Neural crest cell (in vitro differentiated cells): ENCODE data around the gene RBM39. TPM values are rescaled to one million over a fixed set of nuclear protein-coding genes. Genes with fewer than 3 reads are reported as not detected.

Source experiments
- DNase-seq: peaks from one replicate; pipeline ENCODE4 v3.0.0; 2021; ENCODE audit warnings: low read depth, mixed read lengths, low spot score
- H3K27ac Mint-ChIP-seq: one replicate; pipeline ENCODE4 v1.8.0; 2021; ENCODE audit warnings: mild to moderate bottlenecking, mixed read lengths; ENCODE audit not compliant: unreplicated experiment
- H3K27me3 Mint-ChIP-seq: 2 replicates; pipeline ENCODE4 v1.8.0; 2021; ENCODE audit warnings: low read depth, mild to moderate bottlenecking, mixed read lengths
- H3K36me3 Mint-ChIP-seq: 2 replicates; pipeline ENCODE4 v1.8.0; 2021; ENCODE audit warnings: low read depth, mild to moderate bottlenecking, mixed read lengths
- H3K4me1 Mint-ChIP-seq: 2 replicates; pipeline ENCODE4 v1.8.0; 2021; ENCODE audit warnings: mixed read lengths
- H3K4me3 Mint-ChIP-seq: one replicate; pipeline ENCODE4 v1.8.0; 2021; ENCODE audit warnings: mild to moderate bottlenecking, mixed read lengths
- H3K9me3 Mint-ChIP-seq: 2 replicates; pipeline ENCODE4 v1.8.0; 2021; ENCODE audit warnings: mixed read lengths
- CTCF ChIP-seq: fragments of 200-600 bp; sonication (generic); conservative IDR thresholded peaks from 2 replicates; pipeline ENCODE4 v1.5.0; 2021; ENCODE audit warnings: antibody characterized with exemption, mild to moderate bottlenecking
- total RNA-seq: library from RNA; stranded (reverse); gene quantifications from 2 replicates; pipeline ENCODE4 v1.2.1, GENCODE V29; 2021

Gene RBM39
- total RNA-seq, 1 donor from 2014 or later: 333 TPM

- no peak for TF ChIP-seq CTCF
These were observed 10.0 kb downstream of the RBM39 start for GRCh38 chr20:35731862-35732643.

DNA sequence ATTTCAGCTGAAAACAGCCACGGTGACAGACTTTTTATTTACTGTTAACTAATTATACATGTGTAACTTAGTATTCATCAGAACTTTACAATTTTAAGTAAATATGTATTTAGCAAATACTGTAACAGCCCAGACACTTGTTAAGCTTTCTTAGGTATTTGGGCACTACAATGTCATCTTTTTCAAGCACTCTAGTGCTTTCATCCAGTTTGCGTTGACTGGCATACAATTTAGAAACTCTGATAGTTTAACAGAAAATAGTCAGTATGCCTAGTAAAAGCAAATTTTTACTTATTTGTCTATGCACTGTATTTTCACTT, 10.6 kb downstream of the RBM39 start:
- DNase-seq: no peak
- Mint-ChIP-seq H3K27ac (no peak overlapping the region), H3K4me1 (peaks cover 19% of the 10 kb centered on the region), H3K4me3 (no peak overlapping the region), H3K27me3 (peaks cover 3% of the 10 kb centered on the region), H3K36me3 (peaks cover 21% of the 10 kb centered on the region), H3K9me3 (no peaks in the 10 kb centered on the region)
- TF ChIP-seq CTCF: no peak

More at GRCh38 chr20:35731862-35732643, 10.0 kb downstream of the RBM39 start:
- no peaks in the 10 kb centered on the region for H3K9me3 Mint-ChIP-seq
- H3K4me3 Mint-ChIP-seq: peak overlapping the region; percentile 36
- peaks cover 3% of the 10 kb centered on the region for H3K27me3 Mint-ChIP-seq
- H3K4me1 Mint-ChIP-seq: peaks cover 19% of the 10 kb centered on the region
- H3K36me3 Mint-ChIP-seq: peaks cover 16% of the 10 kb centered on the region
- no peak for DNase-seq
- no peak overlapping the region for H3K27ac Mint-ChIP-seq

DNA sequence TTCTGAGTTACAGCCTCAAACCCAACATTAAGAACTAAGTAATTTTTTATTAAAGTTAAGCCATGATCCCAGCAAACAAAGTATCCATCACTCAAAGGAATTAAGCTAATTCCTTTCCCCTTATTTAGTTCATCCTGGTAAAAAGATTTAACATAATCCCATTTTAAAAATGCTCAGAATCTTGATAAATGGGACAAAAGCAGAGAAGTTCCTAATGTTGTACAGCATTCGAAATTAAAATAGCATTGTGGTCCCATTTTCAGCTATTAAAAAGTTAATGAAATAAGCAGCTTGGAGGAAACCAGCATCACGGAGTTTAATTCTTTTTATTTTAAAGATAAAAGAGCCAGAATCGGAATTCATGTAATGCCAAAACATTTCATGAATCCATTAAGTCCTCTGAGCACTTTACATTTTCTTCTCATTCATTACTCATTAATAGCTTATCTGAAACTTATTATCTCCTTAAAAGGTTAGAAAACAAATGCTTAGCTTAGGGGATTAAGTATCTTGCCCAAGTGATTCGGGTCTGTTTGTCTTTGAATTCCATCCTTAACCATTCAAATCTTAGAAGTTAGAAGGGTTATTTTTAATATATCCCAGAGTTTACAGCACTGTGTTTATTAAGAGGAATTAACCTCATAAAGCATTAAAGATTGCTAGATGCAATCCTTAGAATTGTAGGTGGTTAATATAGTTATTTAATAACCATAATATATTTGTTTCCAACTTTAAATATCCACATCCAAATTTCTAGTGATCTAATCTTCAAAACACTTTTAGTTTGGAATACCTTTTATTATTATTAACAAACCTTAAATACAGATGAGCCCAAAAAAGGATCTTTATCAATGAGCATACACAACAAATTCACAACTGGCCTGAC, 11.2 kb downstream of the RBM39 start:
- H3K36me3 Mint-ChIP-seq: peaks cover 23% of the 10 kb centered on the region
- H3K4me1 Mint-ChIP-seq: peaks cover 14% of the 10 kb centered on the region
- DNase-seq: no peak
- H3K9me3 Mint-ChIP-seq: no peaks in the 10 kb centered on the region
- no peak for TF ChIP-seq CTCF
- H3K4me3 Mint-ChIP-seq: no peak overlapping the region
- H3K27ac Mint-ChIP-seq: no peak overlapping the region
- peaks cover 3% of the 10 kb centered on the region for H3K27me3 Mint-ChIP-seq

- no peak overlapping the region for H3K27ac Mint-ChIP-seq
These were observed 12.1 kb downstream of the RBM39 start for GRCh38 chr20:35729836-35730582.

More at GRCh38 chr20:35729836-35730582, 12.1 kb downstream of the RBM39 start:
- Mint-ChIP-seq H3K27me3 (peaks cover 3% of the 10 kb centered on the region), H3K4me3 (no peak overlapping the region), H3K9me3 (no peaks in the 10 kb centered on the region), H3K4me1 (peaks cover 10% of the 10 kb centered on the region), H3K36me3 (peaks cover 23% of the 10 kb centered on the region)
- no peak for DNase-seq
- TF ChIP-seq CTCF: no peak
